ENCODE data around the gene CDAN1. TPM values are rescaled to one million over a fixed set of nuclear protein-coding genes. Genes with fewer than 3 reads are reported as not detected.

Gene CDAN1
- total and polyA plus RNA-seq, 2 of the 8 experiments (the other 6 are each of a cell fraction or from before 2014, with no cell fraction given): 4.5 to 18.6 TPM

- no peak overlapping the region for H3K23ac ChIP-seq (ENCODE audit: insufficient read length)
- WGBS, 2 experiments (ENCODE audit: extremely low coverage in 1 of 2, insufficient coverage in 1 of 2, insufficient read length in 1 of 2, insufficient replicate concordance in 2 of 2, low coverage in 1 of 2, low lambda C conversion rate in 2 of 2, missing lambda C conversion rate in 1 of 2): 90% methylated on average over 21 of the region's 21 CpGs; no CpG with 5 or more reads in 1 of the 2 experiments
- no peak overlapping the region for H2BK120ac ChIP-seq (replicated peaks; ENCODE audit: low read depth, low read length)
- H2BK5ac ChIP-seq (ENCODE audit: low read depth, low read length): no peak overlapping the region
- no peak overlapping the region for H2AK5ac ChIP-seq (ENCODE audit: low read depth, low read length)
- H2BK20ac ChIP-seq (ENCODE audit: low read length): no peak overlapping the region
- peak overlapping the region; percentile 89; the same call in 1 of the 2 replicates for H2AFZ ChIP-seq (ENCODE audit: low read length)
- ChIA-PET POLR2A (ENCODE audit: partially characterized antibody) (interaction anchor here (0.6 to 1.4 kb wide), 3 partner anchors 12 to 347 kb away, joined by 3 to 5 read pairs (median 3); no protein-coding TSS in a partner anchor), CTCF (ENCODE audit: partially characterized antibody) (interaction anchor here (0.5 to 5.5 kb wide), 9 partner anchors 11 to 203 kb away, joined by 3 to 28 read pairs (median 4); no protein-coding TSS in a partner anchor)
- H3K4me2 ChIP-seq (ENCODE audit: insufficient read depth in 1 of 2, low read depth in 2 of 2, low read length in 2 of 2): peak overlapping the region; percentile 78 to 79
- peak overlapping the region; percentile 71; the same call in 1 of the 2 replicates for H3K18ac ChIP-seq (ENCODE audit: extremely low read depth, low read length)
- no peak overlapping the region for H4K91ac ChIP-seq (replicated peaks; ENCODE audit: insufficient read length, low read length)
- H4K5ac ChIP-seq (ENCODE audit: insufficient read length, low read depth, low read length): no peak overlapping the region
- H3K9ac ChIP-seq (replicated peaks in 1 of 4; ENCODE audit: extremely low read depth in 1 of 4, low read depth in 3 of 4, low read length in 3 of 4): no peak overlapping the region; a peak in 2 of 7 replicates
- no peak overlapping the region for H3K14ac ChIP-seq (ENCODE audit: insufficient read length)
- FAIRE-seq (no peak), DNase-seq (ENCODE audit: low read depth in 1 of 2, low spot score in 2 of 2) (no peak)
- H2BK15ac ChIP-seq (ENCODE audit: low read length): no peak overlapping the region
- no peak overlapping the region for H3K27ac ChIP-seq (ENCODE audit: low read depth, low read length)
- peaks cover 0 to 7% (median 1%) of the 10 kb centered on the region in 4 experiments; a peak in 4 of 7 replicates for H3K4me1 ChIP-seq (replicated peaks in 1 of 4; ENCODE audit: control insufficient read depth in 3 of 4, insufficient read depth in 4 of 4, low read length in 3 of 4)
- peaks cover 0 to 10% (median 3%) of the 10 kb centered on the region in 4 experiments; a peak in 5 of 8 replicates for H3K36me3 ChIP-seq (ENCODE audit: control insufficient read depth in 2 of 4, insufficient read depth in 4 of 4, low read length in 3 of 4)
- H2BK12ac ChIP-seq (ENCODE audit: low read depth, low read length): no peak overlapping the region
- no peaks in the 10 kb centered on the region; the same call in 1 of the 2 replicates for H3K79me1 ChIP-seq (ENCODE audit: low read depth, low read length)
- H3K4ac ChIP-seq (replicated peaks; ENCODE audit: insufficient read length, low read depth, low read length): no peak overlapping the region
- H4K8ac ChIP-seq (ENCODE audit: extremely low read depth, insufficient read depth, low read length): no peak overlapping the region
- no peak overlapping the region for H3K56ac ChIP-seq (replicated peaks; ENCODE audit: insufficient read length, low read depth, low read length)
- H3K27me3 ChIP-seq (replicated peaks in 1 of 4; ENCODE audit: control insufficient read depth in 3 of 4, extremely low read depth in 1 of 4, insufficient read depth in 3 of 4, low read length in 3 of 4): peaks cover 0 to 3% (median 1%) of the 10 kb centered on the region in 4 experiments; a peak in 2 of 7 replicates
- peak overlapping the region; percentile 79 to 84 (median 81) for H3K4me3 ChIP-seq (ENCODE audit: extremely low read depth in 1 of 4, insufficient read depth in 2 of 4, low read depth in 3 of 4, low read length in 4 of 4)
- H4K20me1 ChIP-seq (replicated peaks in 1 of 2; ENCODE audit: control insufficient read depth in 1 of 2, insufficient read depth in 2 of 2, low read length in 2 of 2): peaks cover 6 to 11% of the 10 kb centered on the region in 2 experiments
- no peaks in the 10 kb centered on the region for H3K9me3 ChIP-seq (ENCODE audit: insufficient read depth in 2 of 2, low read depth in 1 of 2, low read length in 1 of 2)
- TF ChIP-seq KDM1A (IDR thresholded peaks at IDR 0.05; ENCODE audit: borderline replicate concordance, low read length) (peak; percentile 79), ATF3 (IDR thresholded peaks at IDR 0.05; ENCODE audit: insufficient read depth, low read depth, low read length) (no peak), CTCF (IDR thresholded peaks at IDR 0.05; ENCODE audit: control extremely low read depth in 1 of 3, insufficient read depth in 1 of 3, low read depth in 1 of 3, low read length in 3 of 3) (peak in 1 of 3 experiments; percentile 26; a peak in 2 of 4 replicates), RXRA (IDR thresholded peaks at IDR 0.05; ENCODE audit: insufficient read depth, low read depth, low read length) (no peak), RAD21 (IDR thresholded peaks at IDR 0.05 in 1 of 2, conservative IDR thresholded peaks at IDR 0.05 in 1 of 2; ENCODE audit: low read depth in 2 of 2, low read length in 2 of 2) (peak; percentile 31 to 56; a peak in 3 of 4 replicates), BRCA1 (IDR thresholded peaks at IDR 0.05; ENCODE audit: low read depth, low read length) (no peak)
- no peaks in the 10 kb centered on the region for H3K79me2 ChIP-seq (ENCODE audit: control insufficient read depth in 1 of 2, insufficient read depth in 2 of 2, low read length in 2 of 2)
- H3K23me2 ChIP-seq (ENCODE audit: low read depth, low read length): peaks cover 7% of the 10 kb centered on the region; the same call in 1 of the 2 replicates
Observed at GRCh38 chr15:42737529-42738328, 801 bp upstream of the CDAN1 start.
